ENCODE data around the gene SPATA31D4.

DNA sequence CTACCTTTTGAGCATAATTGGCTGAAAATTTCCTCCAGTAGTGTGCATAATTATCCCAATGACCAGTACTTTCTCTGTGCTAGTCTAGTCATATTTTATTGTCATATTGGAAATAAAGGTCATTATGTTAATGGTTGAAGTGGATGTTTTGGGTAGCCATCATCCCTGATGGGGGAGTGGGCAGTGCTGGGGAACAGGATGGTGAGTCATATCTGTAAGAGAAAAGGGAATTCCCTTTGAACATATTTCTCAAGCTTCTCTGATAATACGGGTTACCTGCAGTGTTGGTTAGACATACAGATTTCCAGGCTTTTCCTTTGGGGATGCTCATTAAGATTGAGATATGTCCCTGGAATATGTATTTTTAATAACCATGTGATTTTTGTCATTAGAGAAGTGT lies 33.3 kb upstream of the SPATA31D4 start:
- TF ChIP-seq POLR2AphosphoS5 (IDR thresholded peaks at IDR 0.05; ENCODE audit: borderline replicate concordance, low read depth, low read length) (no peak), EZH2 (IDR thresholded peaks at IDR 0.05) (no peak)
